Hematopoietic multipotent progenitor cell treated with erythropoietin and hydrocortisone succinate and interleukin-3 and kit ligand, for 6 days (in vitro differentiated cells): Measurements from ENCODE around the gene CYP27A1.

Experiments used
- DNase-seq: peaks from one replicate; pipeline ENCODE4 v3.0.0-alpha.2; 2015

Gene CYP27A1

GRCh38 chr2:218859988-218860831, 78.3 kb downstream of the CYP27A1 start:
- no peak for DNase-seq

GRCh38 chr2:218860950-218861381, 79.0 kb downstream of the CYP27A1 start:
- DNase-seq = peak; percentile 86

GRCh38 chr2:218861645-218862318, 79.8 kb downstream of the CYP27A1 start:
- DNase-seq = no peak

- DNase-seq = no peak
These were observed 81.1 kb downstream of the CYP27A1 start for GRCh38 chr2:218863021-218863520.
